H1 (cell line): Measurements from ENCODE around the gene SEC22C. TPM values are rescaled to one million over a fixed set of nuclear protein-coding genes. Genes with fewer than 3 reads are reported as not detected.

Source experiments
- CTCF ChIA-PET: fragments of 300-600 bp; sonication (Branson Sonifier 250); formaldehyde crosslinking; loops from one replicate; lab custom pipeline; 2021; ENCODE audit not compliant: partially characterized antibody; lab: Charles Lee
- POLR2A ChIA-PET: fragments of 300-600 bp; sonication (Branson Sonifier 250); formaldehyde crosslinking; loops from one replicate; lab custom pipeline; 2021; ENCODE audit warnings: inconsistent platforms; ENCODE audit not compliant: partially characterized antibody; lab: Charles Lee
- DNase-seq, 2 experiments: peaks; one replicate each; pipeline versions ENCODE4 v3.0.0 to v3.0.0-alpha.2; 2010 to 2022; ENCODE audit warnings: low spot score in 2 of 2, low read depth in 1 of 2, mixed read lengths in 1 of 2
- FAIRE-seq: peaks from 2 replicates; lab custom pipeline; 2011; peaks lifted over from hg19 to GRCh38; lab: Jason Lieb, UNC
- H2AFZ ChIP-seq: 2 replicates; pipeline ENCODE4 v1.8.1; 2012; ENCODE audit warnings: low read length, inconsistent platforms
- H2AK5ac ChIP-seq: 2 replicates; pipeline ENCODE4 v1.6.1; 2013; ENCODE audit warnings: low read depth, low read length
- H2BK120ac ChIP-seq: replicated peaks from 2 replicates; pipeline ENCODE3; 2013; ENCODE audit warnings: low read depth, low read length, inconsistent platforms
- H2BK12ac ChIP-seq: 2 replicates; pipeline ENCODE4 v1.6.1; 2013; ENCODE audit warnings: low read depth, low read length
- H2BK15ac ChIP-seq: 2 replicates; pipeline ENCODE4 v1.6.1; 2013; ENCODE audit warnings: low read length
- H2BK20ac ChIP-seq: 2 replicates; pipeline ENCODE4 v1.6.1; 2013; ENCODE audit warnings: low read length
- H2BK5ac ChIP-seq: 2 replicates; pipeline ENCODE4 v1.6.1; 2013; ENCODE audit warnings: low read depth, low read length
- H3K14ac ChIP-seq: 2 replicates; pipeline ENCODE4 v1.6.1; 2013; ENCODE audit warnings: inconsistent platforms; ENCODE audit not compliant: insufficient read length
- H3K18ac ChIP-seq: 2 replicates; pipeline ENCODE4 v1.6.1; 2013; ENCODE audit warnings: low read length; ENCODE audit errors: extremely low read depth
- H3K23ac ChIP-seq: 2 replicates; pipeline ENCODE4 v1.6.1; 2013; ENCODE audit warnings: inconsistent platforms; ENCODE audit not compliant: insufficient read length
- H3K23me2 ChIP-seq: 2 replicates; pipeline ENCODE4 v1.6.1; 2013; ENCODE audit warnings: low read depth, low read length
- H3K27ac ChIP-seq: 2 replicates; pipeline ENCODE4 v1.6.1; 2011; ENCODE audit warnings: low read depth, low read length, inconsistent platforms
- H3K27me3 ChIP-seq, 4 experiments: replicated peaks in 1 of 4; 1 replicate in 1 of 4; 2 replicates in 3 of 4; pipeline versions ENCODE4 v1.6.1 to v1.8.1; 2011 to 2013; ENCODE audit warnings: low read length in 3 of 4, mild to moderate bottlenecking in 3 of 4, inconsistent platforms in 2 of 4, mixed read lengths in 2 of 4, moderate library complexity in 1 of 4; ENCODE audit not compliant: control insufficient read depth in 3 of 4, insufficient read depth in 3 of 4; ENCODE audit errors: extremely low read depth in 1 of 4
- H3K36me3 ChIP-seq, 4 experiments: 2 replicates each; pipeline versions ENCODE4 v1.6.1 to v1.8.1; 2011 to 2013; ENCODE audit warnings: mild to moderate bottlenecking in 4 of 4, low read length in 3 of 4, moderate library complexity in 2 of 4, control low read depth in 1 of 4, inconsistent platforms in 1 of 4; ENCODE audit not compliant: insufficient read depth in 4 of 4, control insufficient read depth in 2 of 4
- H3K4ac ChIP-seq: replicated peaks from 2 replicates; pipeline ENCODE3; 2013; ENCODE audit warnings: low read length, low read depth, mixed read lengths, inconsistent platforms; ENCODE audit not compliant: insufficient read length
- H3K4me1 ChIP-seq, 4 experiments: replicated peaks in 1 of 4; 1 replicate in 1 of 4; 2 replicates in 3 of 4; pipeline versions ENCODE4 v1.6.1 to v1.8.1; 2011 to 2013; ENCODE audit warnings: low read length in 3 of 4, inconsistent platforms in 2 of 4, mixed read lengths in 1 of 4; ENCODE audit not compliant: insufficient read depth in 4 of 4, control insufficient read depth in 3 of 4
- H3K4me2 ChIP-seq, 2 experiments: 2 replicates each; pipeline versions ENCODE4 v1.6.1 to v1.8.1; 2011 to 2013; ENCODE audit warnings: low read depth in 2 of 2, low read length in 2 of 2, control low read depth in 1 of 2, inconsistent platforms in 1 of 2, mild to moderate bottlenecking in 1 of 2; ENCODE audit not compliant: insufficient read depth in 1 of 2
- H3K4me3 ChIP-seq, 4 experiments: fragments of 200-600, 300-600 bp in 1 of 4; sonication (generic), shearing (Covaris generic), sonication (Bioruptor Twin) in 1 of 4; 2 replicates each; pipeline versions ENCODE4 v1.5.1 to v1.8.1; 2011 to 2016; ENCODE audit warnings: low read length in 4 of 4, low read depth in 3 of 4, control low read depth in 2 of 4, inconsistent platforms in 2 of 4, mild to moderate bottlenecking in 2 of 4, mixed read lengths in 1 of 4, moderate library complexity in 1 of 4; ENCODE audit not compliant: insufficient read depth in 2 of 4; ENCODE audit errors: extremely low read depth in 1 of 4
- H3K56ac ChIP-seq: replicated peaks from 2 replicates; pipeline ENCODE3; 2013; ENCODE audit warnings: low read depth, mild to moderate bottlenecking, mixed read lengths, low read length, inconsistent platforms; ENCODE audit not compliant: insufficient read length
- H3K79me1 ChIP-seq: 2 replicates; pipeline ENCODE4 v1.6.1; 2013; ENCODE audit warnings: low read depth, low read length, control low read depth
- H3K79me2 ChIP-seq, 2 experiments: 2 replicates each; pipeline versions ENCODE4 v1.6.1 to v1.8.1; 2012 to 2013; ENCODE audit warnings: low read length in 2 of 2, mild to moderate bottlenecking in 2 of 2, inconsistent platforms in 1 of 2; ENCODE audit not compliant: insufficient read depth in 2 of 2, control insufficient read depth in 1 of 2
- H3K9ac ChIP-seq, 4 experiments: replicated peaks in 1 of 4; 1 replicate in 1 of 4; 2 replicates in 3 of 4; pipeline versions ENCODE4 v1.6.1 to v1.8.1; 2011 to 2013; ENCODE audit warnings: low read depth in 3 of 4, low read length in 3 of 4, control low read depth in 2 of 4, mild to moderate bottlenecking in 2 of 4, moderate library complexity in 2 of 4, inconsistent platforms in 1 of 4; ENCODE audit errors: extremely low read depth in 1 of 4
- H3K9me3 ChIP-seq, 2 experiments: 2 replicates each; pipeline versions ENCODE4 v1.6.1 to v1.8.1; 2012 to 2013; ENCODE audit warnings: mild to moderate bottlenecking in 2 of 2, moderate library complexity in 2 of 2, control low read depth in 1 of 2, inconsistent platforms in 1 of 2, low read depth in 1 of 2, low read length in 1 of 2, mixed read lengths in 1 of 2; ENCODE audit not compliant: insufficient read depth in 2 of 2
- H4K20me1 ChIP-seq, 2 experiments: replicated peaks in 1 of 2; 2 replicates each; pipeline versions ENCODE3 to v1.8.1; 2011 to 2013; ENCODE audit warnings: inconsistent platforms in 2 of 2, low read length in 2 of 2, mild to moderate bottlenecking in 1 of 2; ENCODE audit not compliant: insufficient read depth in 2 of 2, control insufficient read depth in 1 of 2
- H4K5ac ChIP-seq: 2 replicates; pipeline ENCODE4 v1.6.1; 2013; ENCODE audit warnings: low read length, low read depth, mixed read lengths, inconsistent platforms; ENCODE audit not compliant: insufficient read length
- H4K8ac ChIP-seq: 2 replicates; pipeline ENCODE4 v1.8.0; 2013; ENCODE audit warnings: mild to moderate bottlenecking, moderate library complexity, low read length, inconsistent platforms; ENCODE audit not compliant: insufficient read depth; ENCODE audit errors: extremely low read depth
- H4K91ac ChIP-seq: replicated peaks from 2 replicates; pipeline ENCODE3; 2013; ENCODE audit warnings: low read length, mixed read lengths, inconsistent platforms; ENCODE audit not compliant: insufficient read length
- CTCF ChIP-seq, 3 experiments: IDR thresholded peaks; 1 replicate in 2 of 3; 2 replicates in 1 of 3; pipeline versions ENCODE4 v1.5.1 to v1.6.1; 2011; ENCODE audit warnings: low read length in 3 of 3, mild to moderate bottlenecking in 3 of 3, inconsistent platforms in 2 of 3, low read depth in 1 of 3, moderate library complexity in 1 of 3; ENCODE audit not compliant: insufficient read depth in 1 of 3; ENCODE audit errors: control extremely low read depth in 1 of 3
- RAD21 ChIP-seq, 2 experiments: IDR thresholded peaks in 1 of 2; conservative IDR thresholded peaks in 1 of 2; 2 replicates each; pipeline ENCODE4 v1.6.1; 2011; ENCODE audit warnings: low read depth in 2 of 2, low read length in 2 of 2, improper control_type of control experiment in 1 of 2, inconsistent platforms in 1 of 2, mild to moderate bottlenecking in 1 of 2, moderate library complexity in 1 of 2
- TEAD4 ChIP-seq: IDR thresholded peaks from 2 replicates; pipeline ENCODE4 v1.6.1; 2012; ENCODE audit warnings: low read depth, low read length, inconsistent platforms, mixed read lengths
- polyA plus RNA-seq, 7 experiments: library from polyadenylated mRNA; depleted of rRNA in 3 of 7; stranded (reverse) in 5 of 7; unstranded in 2 of 7; fragments of >200 nt in 5 of 7; fragments of 200-250 nt in 2 of 7; gene quantifications; 1 replicate in 5 of 7; 2 replicates in 1 of 7; 4 replicates in 1 of 7; pipeline versions ENCODE4 v1.2.1 to v1.2.3, GENCODE V29; 2011 to 2013; ENCODE audit warnings: missing spikeins in 2 of 7, mixed read lengths in 2 of 7
- total RNA-seq: library from RNA; stranded (reverse); fragmentation: NEBNext Ultra II Directional; extraction: Animal tissue kit (Norgen Biotek cat#: 25700); gene quantifications from 2 replicates; pipeline ENCODE4 v1.2.1, GENCODE V29; 2021

Gene SEC22C
- total and polyA plus RNA-seq, 2 of the 8 experiments (the other 6 are each of a cell fraction or from before 2014, with no cell fraction given): 23.4 to 38.3 TPM

GRCh38 chr3:42557854-42558253 lies 23.9 kb downstream of the SEC22C start:
- Histone ChIP-seq H3K4me1 (no peaks in the 10 kb centered on the region), H2BK120ac (no peak overlapping the region), H3K79me2 (no peaks in the 10 kb centered on the region), H2AK5ac (no peak overlapping the region), H3K9ac (no peak overlapping the region), H3K23ac (no peak overlapping the region), H3K27ac (no peak overlapping the region), H3K27me3 (no peaks in the 10 kb centered on the region), H3K9me3 (no peaks in the 10 kb centered on the region), H2BK12ac (no peak overlapping the region), H3K4me2 (no peak overlapping the region), H3K23me2 (no peaks in the 10 kb centered on the region), H2BK5ac (no peak overlapping the region), H3K36me3 (peaks cover 15 to 65% (median 46%) of the 10 kb centered on the region in 4 experiments), H4K20me1 (peaks cover 1 to 4% of the 10 kb centered on the region in 2 experiments), H2BK15ac (no peak overlapping the region), H3K4me3 (no peak overlapping the region), H3K4ac (no peak overlapping the region), H2BK20ac (no peak overlapping the region), H4K8ac (no peak overlapping the region), H3K79me1 (no peaks in the 10 kb centered on the region), H3K14ac (no peak overlapping the region), H4K91ac (no peak overlapping the region), H3K18ac (no peak overlapping the region), H4K5ac (no peak overlapping the region), H2AFZ (no peak overlapping the region), H3K56ac (no peak overlapping the region)
- CTCF ChIA-PET: interaction anchor here (0.6 to 1.7 kb wide), 3 partner anchors 11 to 424 kb away, joined by 3 to 5 read pairs (median 5); no protein-coding TSS in a partner anchor
- FAIRE-seq (no peak), DNase-seq (no peak)
- POLR2A ChIA-PET: interaction anchor here (0.6 kb wide), 1 partner anchor 51 kb away, joined by 4 read pairs; no protein-coding TSS in a partner anchor
- TF ChIP-seq CTCF (IDR thresholded peaks at IDR 0.05; ENCODE audit: control extremely low read depth in 1 of 3, insufficient read depth in 1 of 3, low read depth in 1 of 3, low read length in 3 of 3) (peak in 1 of 3 experiments; percentile 57; a peak in 2 of 4 replicates), TEAD4 (no peak), RAD21 (IDR thresholded peaks at IDR 0.05 in 1 of 2, conservative IDR thresholded peaks at IDR 0.05 in 1 of 2; ENCODE audit: low read depth in 2 of 2, low read length in 2 of 2) (peak in 1 of 2 experiments; percentile 32; a peak in 2 of 4 replicates)
